GM10248 (cell line): ENCODE measurements around the gene SPATA31C1.

Source experiments
- CTCF ChIA-PET: fragments of 300-600 bp; sonication (Branson Sonifier 250); formaldehyde crosslinking; extraction: SDS; loops from one replicate; lab custom pipeline; 2021; ENCODE audit warnings: antibody characterized with exemption; lab: Yijun Ruan, JAX
- POLR2A ChIA-PET: fragments of 350-650 bp; sonication (Branson Sonifier 250); formaldehyde crosslinking; extraction: SDS; loops from one replicate; lab custom pipeline; 2020; ENCODE audit warnings: antibody characterized with exemption; lab: Yijun Ruan, JAX
- DNase-seq: peaks from one replicate; pipeline ENCODE4 v3.0.0; 2012; ENCODE audit errors: extremely low spot score
- TF ChIP-seq, protein P1 (sequence below): IDR thresholded peaks from 2 replicates; pipeline ENCODE4 v1.5.1; 2012; ENCODE audit warnings: mild to moderate bottlenecking, low read depth; ENCODE audit errors: extremely low read depth, missing control alignments, control extremely low read depth

SPATA31C1 gene

DNA sequence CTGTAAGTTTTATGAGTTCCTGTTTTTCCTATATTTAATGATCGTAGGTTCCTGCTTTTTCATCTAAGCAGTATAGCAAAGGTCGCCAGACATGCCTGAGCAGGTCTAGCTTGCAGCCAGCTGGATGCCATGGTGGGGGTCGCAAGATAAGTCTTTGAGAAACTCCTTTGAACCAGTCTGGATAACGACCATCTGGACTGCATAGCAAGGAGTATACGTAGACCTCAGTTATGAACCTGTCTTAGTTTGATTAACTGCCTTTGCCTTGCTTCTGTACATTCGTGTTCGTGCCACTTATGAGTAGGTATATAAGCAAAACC lies 43.5 kb upstream of the SPATA31C1 start:
- TF ChIP-seq, protein P1, sequence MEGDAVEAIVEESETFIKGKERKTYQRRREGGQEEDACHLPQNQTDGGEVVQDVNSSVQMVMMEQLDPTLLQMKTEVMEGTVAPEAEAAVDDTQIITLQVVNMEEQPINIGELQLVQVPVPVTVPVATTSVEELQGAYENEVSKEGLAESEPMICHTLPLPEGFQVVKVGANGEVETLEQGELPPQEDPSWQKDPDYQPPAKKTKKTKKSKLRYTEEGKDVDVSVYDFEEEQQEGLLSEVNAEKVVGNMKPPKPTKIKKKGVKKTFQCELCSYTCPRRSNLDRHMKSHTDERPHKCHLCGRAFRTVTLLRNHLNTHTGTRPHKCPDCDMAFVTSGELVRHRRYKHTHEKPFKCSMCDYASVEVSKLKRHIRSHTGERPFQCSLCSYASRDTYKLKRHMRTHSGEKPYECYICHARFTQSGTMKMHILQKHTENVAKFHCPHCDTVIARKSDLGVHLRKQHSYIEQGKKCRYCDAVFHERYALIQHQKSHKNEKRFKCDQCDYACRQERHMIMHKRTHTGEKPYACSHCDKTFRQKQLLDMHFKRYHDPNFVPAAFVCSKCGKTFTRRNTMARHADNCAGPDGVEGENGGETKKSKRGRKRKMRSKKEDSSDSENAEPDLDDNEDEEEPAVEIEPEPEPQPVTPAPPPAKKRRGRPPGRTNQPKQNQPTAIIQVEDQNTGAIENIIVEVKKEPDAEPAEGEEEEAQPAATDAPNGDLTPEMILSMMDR: no peak
- DNase-seq: no peak
- ChIA-PET CTCF (no interaction called here), POLR2A (no interaction called here)

DNA sequence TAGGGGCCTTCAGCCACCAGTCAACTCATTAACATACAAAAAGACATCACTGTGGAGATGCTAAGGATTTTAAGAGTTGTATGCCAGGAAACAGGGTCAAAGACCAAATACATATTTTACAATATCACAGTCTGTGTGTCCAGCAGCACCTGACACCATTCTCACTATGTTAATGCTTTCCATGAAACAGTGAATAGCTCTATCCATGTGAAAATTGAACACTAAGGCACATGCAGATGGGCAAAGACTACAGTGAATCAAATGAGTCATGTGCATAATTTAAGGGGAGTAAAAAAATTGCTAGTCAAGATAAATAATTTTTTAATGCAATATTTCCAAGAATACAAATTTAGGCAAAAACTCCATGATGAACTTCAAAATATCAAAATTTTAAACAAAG lies 42.7 kb upstream of the SPATA31C1 start:
- ChIA-PET CTCF (no interaction called here), POLR2A (no interaction called here)
- TF ChIP-seq, protein P1: no peak
- DNase-seq: no peak

GRCh38 chr9:87875831-87876545 lies 41.8 kb upstream of the SPATA31C1 start:
- ChIA-PET POLR2A (no interaction called here), CTCF (no interaction called here)
- TF ChIP-seq, protein P1: no peak
- DNase-seq: no peak

DNA sequence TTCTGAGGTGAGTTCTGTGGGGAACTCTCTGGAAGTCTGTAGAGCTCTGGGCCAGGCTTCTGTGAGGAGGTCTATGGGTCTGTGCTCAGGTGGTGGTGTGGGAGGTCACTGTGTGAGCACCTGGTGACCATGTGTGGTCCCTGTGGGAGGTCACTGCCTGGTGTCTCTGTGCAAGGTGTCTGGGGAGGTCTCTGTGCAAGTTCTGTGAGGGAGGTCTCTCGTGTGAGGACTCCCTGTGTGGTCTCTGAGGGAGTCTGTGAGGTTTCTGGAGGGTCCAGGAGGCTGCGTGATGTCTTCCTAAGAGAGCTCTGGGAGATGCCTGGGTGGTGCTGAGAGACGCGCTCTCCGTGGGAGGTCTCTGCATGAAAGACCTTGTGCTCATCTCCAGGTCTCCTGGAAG lies 41.1 kb upstream of the SPATA31C1 start:
- TF ChIP-seq, protein P1: no peak
- ChIA-PET CTCF (no interaction called here), POLR2A (no interaction called here)
- no peak for DNase-seq

DNA sequence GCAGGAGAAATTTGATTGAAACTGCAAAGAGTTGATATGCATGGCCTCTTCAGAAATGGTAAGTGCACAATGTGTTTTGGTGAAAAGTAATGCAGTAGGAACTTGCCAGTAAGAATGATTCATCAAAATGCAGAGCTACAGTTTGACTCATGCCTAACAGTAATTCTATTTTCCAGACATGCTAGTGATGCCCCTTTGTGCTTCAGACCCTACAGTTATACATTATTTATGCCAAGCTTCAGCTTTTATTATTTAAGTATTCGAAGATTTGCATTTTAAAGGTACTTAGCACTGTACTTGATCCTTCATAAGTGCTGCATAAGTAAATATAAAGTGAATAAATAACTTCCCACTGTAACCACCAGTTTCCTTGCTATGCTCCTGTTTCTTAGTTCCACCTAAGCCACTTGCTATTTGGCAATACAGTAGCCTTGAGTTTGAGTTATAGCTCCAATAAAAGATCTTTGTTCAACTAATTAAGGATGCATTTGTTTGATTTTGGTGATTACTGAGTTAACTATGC lies 38.7 kb upstream of the SPATA31C1 start:
- DNase-seq: no peak
- ChIA-PET POLR2A (no interaction called here), CTCF (interaction anchor here (1.3 to 1.4 kb wide), 2 partner anchors 21 to 631 kb away, joined by 3 read pairs; no protein-coding TSS in a partner anchor)
- TF ChIP-seq, protein P1: no peak

- TF ChIP-seq, protein P1: no peak
- DNase-seq: no peak
- ChIA-PET CTCF (no interaction called here), POLR2A (no interaction called here)
Observed at GRCh38 chr9:87880116-87880515, 37.6 kb upstream of the SPATA31C1 start.
